GM04503 (cell line): ENCODE results near the gene FAXC.
A peak's percentile ranks its signal among the peaks of the same experiment; 100 is the strongest.
"Not testable (repeated sequence)": the region's sequence is repeated elsewhere in the genome, so short reads cannot be mapped to it uniquely, and the experiment has no call there.

ENCODE experiments used
- DNase-seq: peaks from one replicate; pipeline ENCODE4 v3.0.0-alpha.2; 2012; ENCODE audit warnings: low read depth

FAXC gene

GRCh38 chr6:99341862-99342455, 7.5 kb downstream of the FAXC start:
- DNase-seq, result no peak

DNA sequence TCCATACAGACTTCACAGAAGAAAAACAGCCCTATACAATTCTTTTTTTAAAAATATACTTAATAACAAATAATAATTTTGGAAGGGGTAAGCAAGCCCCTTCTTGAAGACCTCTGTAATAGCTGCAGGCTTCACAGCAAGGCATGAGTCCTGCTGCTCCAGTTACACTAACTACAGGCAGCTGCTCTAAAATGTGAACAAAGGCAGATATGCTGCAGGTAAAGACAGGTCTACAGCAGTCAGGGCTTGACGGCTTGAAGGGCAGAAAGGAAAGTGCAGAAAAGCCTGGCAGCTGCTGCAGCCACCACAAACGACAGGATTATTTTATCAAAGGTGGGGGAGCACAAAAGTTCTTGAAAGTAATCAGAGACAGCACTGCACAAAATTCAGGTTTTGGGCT, 11.3 kb downstream of the FAXC start:
- no peak for DNase-seq

DNA sequence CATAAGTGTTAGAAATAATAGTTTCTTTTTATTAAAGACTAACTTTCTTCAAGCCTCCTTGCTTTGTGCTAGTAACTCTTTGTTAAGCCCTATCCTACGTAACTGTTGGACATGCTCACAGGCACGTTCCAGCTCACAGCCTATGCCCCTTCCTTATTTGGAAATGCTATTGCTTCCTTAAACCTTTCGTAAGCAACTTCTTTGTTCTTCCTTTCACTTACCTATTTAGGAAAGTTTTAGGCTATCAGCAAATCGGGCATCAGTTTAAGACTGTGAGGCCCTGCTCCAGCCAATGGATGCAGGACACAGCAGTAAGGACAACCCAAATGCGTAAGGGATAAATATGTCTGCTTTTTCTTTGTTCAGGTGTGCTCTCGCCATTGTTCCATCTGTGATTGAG, 14.2 kb downstream of the FAXC start:
- not testable (repeated sequence) for DNase-seq

DNA sequence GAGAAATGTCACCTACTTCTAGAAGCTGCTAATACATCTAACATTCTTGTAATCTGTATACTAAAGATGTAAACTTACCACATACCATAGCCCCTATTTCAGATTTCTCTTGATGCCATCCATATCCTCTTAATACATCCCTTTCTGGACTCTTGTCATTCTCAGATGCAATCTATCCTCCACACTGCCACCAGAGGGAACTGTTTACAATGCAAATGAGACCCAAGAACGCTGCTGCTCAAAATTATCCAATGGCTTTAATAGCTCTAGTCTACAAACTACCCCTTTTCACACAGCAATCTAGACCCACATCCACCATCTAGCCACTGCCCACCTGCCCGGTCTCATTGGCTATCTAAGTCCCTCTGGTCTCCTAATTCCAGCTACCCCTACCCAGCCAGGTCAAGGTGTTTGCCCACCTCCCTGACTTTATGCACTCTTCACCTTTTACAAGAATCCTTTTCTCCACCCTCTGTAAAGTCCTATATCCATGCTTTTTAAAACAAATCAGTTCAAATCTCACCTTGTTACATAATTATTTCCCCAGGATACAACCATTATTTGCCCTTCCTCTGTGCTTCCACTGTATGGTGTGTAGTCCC, 14.8 kb downstream of the FAXC start:
- DNase-seq, result no peak

GRCh38 chr6:99333068-99333467, 16.4 kb downstream of the FAXC start:
- DNase-seq, result no peak

GRCh38 chr6:99331531-99331930, 17.9 kb downstream of the FAXC start:
- DNase-seq, result no peak

- DNase-seq, result peak; percentile 13
These were observed 19.3 kb downstream of the FAXC start for GRCh38 chr6:99330159-99330558.

DNA sequence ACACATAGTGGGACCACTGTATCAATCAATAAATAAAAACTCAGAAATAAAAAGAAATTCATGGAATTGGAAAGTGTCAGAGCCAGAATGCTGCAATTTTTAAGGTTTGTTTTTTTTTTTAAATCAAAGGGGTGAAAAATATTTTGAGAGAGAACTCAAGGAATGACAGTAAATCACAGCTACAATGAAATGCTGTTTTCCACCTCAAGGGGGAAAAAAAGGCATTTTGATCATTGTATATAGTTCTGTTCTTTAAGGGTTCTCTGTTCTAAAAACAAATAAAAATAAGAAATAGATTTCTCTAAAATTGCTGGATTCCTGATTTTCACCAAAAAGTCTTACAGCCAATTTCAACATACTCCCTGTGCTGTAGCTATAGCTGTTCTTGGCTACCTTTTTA, 24.5 kb downstream of the FAXC start:
- DNase-seq, result no peak

DNA sequence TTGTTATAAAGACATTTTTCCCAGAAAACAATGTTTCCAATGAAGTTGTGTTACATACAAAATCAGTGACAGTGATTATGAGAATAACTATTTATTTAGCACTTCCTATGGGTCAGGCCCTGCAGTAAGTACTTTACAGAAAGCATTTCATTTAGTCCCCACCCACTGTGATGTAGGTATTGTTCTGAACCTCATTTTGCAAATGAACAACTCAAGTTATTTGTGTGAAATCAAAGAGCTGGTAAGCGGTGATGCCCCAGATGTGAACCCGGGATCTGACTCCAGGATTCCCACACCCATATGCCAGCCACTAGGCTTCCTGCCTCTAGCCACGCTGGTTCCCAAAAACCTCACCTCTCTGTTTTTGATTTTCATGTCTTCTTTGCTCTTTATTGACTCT, 30.9 kb downstream of the FAXC start:
- no peak for DNase-seq

DNA sequence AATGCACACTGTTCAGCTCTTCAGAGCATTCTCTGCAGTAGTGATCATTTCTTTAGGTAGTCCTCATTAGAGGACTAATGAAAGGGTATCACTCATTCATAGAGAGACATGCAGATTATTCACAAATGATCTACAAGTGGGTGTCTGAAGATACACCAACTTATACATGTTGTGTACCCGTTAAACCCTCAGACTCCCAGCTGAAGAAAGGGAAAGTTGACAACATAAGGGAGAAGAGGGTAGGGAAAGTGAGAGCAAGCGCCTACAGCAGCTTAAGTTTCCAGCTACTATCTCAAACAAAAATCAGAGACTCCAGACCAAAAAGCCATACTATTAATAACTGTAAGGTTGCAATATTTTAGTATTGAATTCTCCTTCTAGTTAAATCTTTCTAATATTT, 37.1 kb downstream of the FAXC start:
- no peak for DNase-seq

- no peak for DNase-seq
These were observed 38.9 kb downstream of the FAXC start for GRCh38 chr6:99310553-99310952.

GRCh38 chr6:99309557-99309956, 39.9 kb downstream of the FAXC start:
- no peak for DNase-seq

GRCh38 chr6:99308788-99309187, 40.7 kb downstream of the FAXC start:
- DNase-seq, result no peak

GRCh38 chr6:99307295-99307907, 42.1 kb downstream of the FAXC start:
- DNase-seq, result no peak

- DNase-seq, result no peak
These were observed 43.1 kb downstream of the FAXC start for GRCh38 chr6:99306341-99306740.

DNA sequence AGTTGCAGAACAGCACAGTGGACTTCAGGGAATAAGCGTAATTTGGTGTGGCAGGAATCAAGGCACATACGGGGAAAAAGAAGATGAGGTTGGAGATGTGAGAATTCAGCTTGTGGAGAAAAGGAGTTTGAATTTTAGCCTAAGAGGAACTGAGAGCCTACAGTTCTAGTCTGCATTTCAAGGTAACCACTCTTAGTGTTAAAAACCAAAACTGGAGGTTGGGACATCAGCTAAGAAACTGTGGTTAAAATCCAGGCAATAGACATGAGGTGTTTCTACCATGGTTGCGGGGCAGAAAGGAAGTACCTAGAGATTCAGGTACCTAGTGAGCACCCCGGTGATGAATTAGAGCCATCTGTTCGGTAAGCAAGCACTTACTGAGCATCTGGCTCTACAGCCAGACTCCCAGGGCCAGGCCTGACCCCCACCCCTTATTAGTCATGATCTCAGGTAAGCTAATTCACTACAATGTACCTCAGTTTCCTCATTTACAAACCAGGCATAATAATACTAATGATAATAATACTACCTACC, 44.4 kb downstream of the FAXC start:
- no peak for DNase-seq

DNA sequence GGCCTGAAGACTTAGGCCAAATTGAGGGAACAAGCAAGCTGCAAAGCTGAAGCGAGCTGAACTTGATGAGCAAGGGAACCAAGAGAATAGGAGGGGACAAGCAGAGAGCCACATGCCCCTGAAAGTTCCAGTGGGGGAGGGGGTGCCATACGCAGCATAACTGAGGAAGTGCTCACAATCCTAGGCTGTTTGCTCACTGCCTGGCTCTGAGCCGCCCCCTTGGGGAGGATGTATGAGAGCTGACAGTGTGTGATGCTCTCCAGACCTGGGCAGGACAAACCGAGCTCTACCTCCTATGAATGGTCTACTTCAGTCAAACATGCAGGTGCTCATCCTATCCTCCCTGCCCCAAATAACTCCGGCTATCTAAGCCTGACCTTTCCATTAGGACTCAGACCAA, 52.1 kb downstream of the FAXC start:
- DNase-seq, result no peak

DNA sequence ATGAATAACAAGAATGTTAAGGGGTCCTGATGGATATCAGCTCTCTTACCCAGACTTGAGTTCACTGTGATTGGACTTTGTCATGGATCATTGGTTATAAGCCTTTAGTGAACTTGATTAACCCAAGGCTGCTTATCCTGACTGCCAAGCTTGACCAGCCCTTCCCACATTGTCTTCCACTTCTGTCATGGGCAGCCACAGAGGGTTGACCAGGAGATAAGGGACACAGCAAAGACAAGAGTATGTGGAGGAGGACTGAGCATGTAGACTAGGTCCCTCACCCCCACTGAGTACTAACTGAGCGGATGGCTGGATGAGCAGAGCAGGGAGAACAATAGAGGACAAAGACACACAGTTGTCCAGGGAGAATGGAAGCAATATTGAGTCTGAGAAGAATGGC, 52.5 kb downstream of the FAXC start:
- DNase-seq, result no peak

DNA sequence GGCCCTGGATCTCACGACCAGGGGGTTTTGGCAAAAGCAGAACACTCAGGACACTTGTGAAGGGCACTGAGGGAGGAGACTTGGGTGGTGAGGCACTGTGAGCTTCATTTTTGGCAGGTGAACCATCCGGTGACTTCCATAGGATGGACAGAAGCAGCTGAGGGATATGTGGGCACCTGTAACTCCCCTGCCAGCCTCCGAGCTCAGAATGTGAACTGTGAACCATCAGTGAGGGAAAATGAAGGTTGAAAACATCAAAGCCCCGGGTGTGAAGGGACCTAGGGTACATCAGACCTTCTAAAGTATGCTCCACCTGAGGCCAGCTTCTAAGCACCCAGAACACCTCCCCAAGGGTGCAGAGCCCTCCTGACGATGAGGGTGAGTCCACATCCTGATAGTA, 53.2 kb downstream of the FAXC start:
- no peak for DNase-seq

DNA sequence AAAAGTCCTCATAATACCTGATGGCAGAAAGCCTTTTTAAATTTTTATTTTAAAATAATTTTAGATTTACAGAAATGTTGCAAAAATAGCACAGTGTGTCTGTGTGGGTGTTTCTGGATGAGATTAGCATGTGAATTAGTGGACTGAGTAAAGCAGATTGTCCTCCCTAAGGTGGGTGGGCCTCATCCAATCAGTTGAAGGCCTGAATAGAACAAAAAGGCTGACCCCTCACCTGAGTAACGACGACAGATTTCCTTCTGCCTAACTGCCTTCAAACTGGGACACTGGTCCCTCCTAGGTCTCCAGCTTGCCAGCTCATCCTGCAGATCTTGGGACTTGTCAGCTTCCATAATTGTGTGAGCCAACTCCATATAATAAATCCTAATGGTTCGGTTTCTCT, 54.2 kb downstream of the FAXC start:
- DNase-seq, result no peak

DNA sequence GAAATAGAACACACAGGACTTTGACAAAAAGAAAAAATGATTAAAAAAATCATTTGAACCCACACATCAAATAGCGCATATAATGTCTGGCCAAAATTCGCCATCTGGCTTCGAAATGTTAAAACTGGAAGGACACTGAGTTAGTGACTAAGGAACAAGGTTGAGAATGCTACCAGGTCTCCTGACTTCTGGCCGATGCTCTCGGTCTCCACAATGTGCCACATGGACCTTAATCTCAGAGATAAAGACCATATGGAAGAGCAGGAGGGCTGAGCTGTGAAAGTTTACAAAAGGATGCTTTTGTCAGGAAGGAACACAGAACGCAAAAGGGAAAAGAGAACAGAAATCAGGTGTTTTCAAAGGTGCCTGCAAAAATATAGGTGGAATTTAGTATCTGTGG, 54.7 kb downstream of the FAXC start:
- DNase-seq, result no peak

GRCh38 chr6:99289701-99290100, 59.8 kb downstream of the FAXC start:
- no peak for DNase-seq

DNA sequence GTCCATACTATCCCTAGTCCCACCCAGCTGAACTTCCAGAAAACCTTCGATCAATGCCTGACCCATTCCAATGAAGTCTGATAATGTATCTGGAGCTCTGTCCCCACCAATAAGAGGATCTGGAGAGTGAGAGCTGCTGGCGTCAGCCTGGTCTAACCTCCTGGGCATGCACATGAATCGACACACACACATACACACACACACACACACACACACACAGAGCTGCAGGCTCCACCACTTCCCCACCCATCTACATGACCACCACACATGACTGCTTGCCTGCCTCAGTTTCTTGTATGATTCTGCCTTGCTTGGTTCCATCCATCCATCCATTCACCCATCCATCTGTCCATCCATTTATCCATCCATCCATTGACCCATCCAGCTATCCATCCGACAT, 60.8 kb downstream of the FAXC start:
- DNase-seq, result no peak

GRCh38 chr6:99287523-99287922, 62.0 kb downstream of the FAXC start:
- DNase-seq, result no peak
